ENCODE results near the gene KIAA0319L. TPM values are rescaled to one million over a fixed set of nuclear protein-coding genes. Genes with fewer than 3 reads are reported as not detected.
A peak's percentile ranks its signal among the peaks of the same experiment; 100 is the strongest.

The KIAA0319L gene
- total RNA-seq, 1 donor from 2014 or later, result 74.7 TPM

DNA sequence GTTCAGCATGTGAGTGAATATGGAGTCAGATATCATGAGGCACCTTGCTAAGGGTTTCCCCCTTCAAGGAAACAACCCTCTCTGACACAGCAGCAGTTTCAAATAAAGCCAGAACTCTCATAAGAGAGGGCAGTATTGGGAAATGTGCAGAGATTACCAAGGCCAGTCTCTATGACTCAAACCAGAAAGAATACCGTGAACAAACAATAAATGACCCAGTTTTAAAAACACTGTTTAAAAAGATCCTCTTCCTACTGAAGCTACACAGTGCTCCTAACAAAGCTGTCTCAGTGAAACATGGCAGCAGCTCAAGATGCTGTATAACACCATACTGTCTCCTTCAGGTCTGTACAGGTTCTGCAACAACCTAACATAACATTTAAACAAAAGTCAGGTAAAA is 102.6 kb downstream of the KIAA0319L start:
- TF ChIP-seq, protein P1, sequence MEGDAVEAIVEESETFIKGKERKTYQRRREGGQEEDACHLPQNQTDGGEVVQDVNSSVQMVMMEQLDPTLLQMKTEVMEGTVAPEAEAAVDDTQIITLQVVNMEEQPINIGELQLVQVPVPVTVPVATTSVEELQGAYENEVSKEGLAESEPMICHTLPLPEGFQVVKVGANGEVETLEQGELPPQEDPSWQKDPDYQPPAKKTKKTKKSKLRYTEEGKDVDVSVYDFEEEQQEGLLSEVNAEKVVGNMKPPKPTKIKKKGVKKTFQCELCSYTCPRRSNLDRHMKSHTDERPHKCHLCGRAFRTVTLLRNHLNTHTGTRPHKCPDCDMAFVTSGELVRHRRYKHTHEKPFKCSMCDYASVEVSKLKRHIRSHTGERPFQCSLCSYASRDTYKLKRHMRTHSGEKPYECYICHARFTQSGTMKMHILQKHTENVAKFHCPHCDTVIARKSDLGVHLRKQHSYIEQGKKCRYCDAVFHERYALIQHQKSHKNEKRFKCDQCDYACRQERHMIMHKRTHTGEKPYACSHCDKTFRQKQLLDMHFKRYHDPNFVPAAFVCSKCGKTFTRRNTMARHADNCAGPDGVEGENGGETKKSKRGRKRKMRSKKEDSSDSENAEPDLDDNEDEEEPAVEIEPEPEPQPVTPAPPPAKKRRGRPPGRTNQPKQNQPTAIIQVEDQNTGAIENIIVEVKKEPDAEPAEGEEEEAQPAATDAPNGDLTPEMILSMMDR (IDR thresholded peaks at IDR 0.05; ENCODE audit: partially characterized antibody, unreplicated experiment), result no peak
- no peak overlapping the region for H3K27ac Mint-ChIP-seq (ENCODE audit: unreplicated experiment)
- H3K4me3 Mint-ChIP-seq (ENCODE audit: unreplicated experiment), result no peak overlapping the region
- peaks cover 5% of the 10 kb centered on the region for H3K27me3 Mint-ChIP-seq (ENCODE audit: unreplicated experiment)
- no peak for DNase-seq
- H3K36me3 Mint-ChIP-seq (ENCODE audit: unreplicated experiment), result no peaks in the 10 kb centered on the region
- H3K4me1 Mint-ChIP-seq (ENCODE audit: low read depth, unreplicated experiment), result no peaks in the 10 kb centered on the region
- H3K9me3 Mint-ChIP-seq (ENCODE audit: unreplicated experiment), result no peaks in the 10 kb centered on the region

DNA sequence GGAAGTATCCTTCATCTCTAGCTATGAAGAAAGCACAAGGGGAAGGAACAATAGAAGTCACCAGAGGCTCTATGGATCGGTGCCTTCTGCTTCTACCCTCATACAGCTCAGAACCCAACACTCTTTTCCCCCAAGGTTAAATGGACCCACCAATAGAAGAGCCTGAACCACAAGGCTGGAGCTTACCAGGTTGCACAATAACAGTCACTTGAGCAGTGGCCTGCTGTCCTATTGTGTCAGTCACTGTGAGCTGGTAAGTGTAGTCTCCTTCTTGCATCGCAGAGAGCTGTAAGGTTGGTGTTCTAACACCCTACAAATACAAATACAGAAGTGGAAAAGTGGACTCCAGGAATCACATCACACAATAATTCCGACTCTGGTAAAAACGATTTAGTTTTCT is 103.0 kb downstream of the KIAA0319L start:
- H3K4me1 Mint-ChIP-seq (ENCODE audit: low read depth, unreplicated experiment), result peaks cover 3% of the 10 kb centered on the region
- H3K27me3 Mint-ChIP-seq (ENCODE audit: unreplicated experiment), result peaks cover 5% of the 10 kb centered on the region
- H3K9me3 Mint-ChIP-seq (ENCODE audit: unreplicated experiment), result no peaks in the 10 kb centered on the region
- no peak overlapping the region for H3K4me3 Mint-ChIP-seq (ENCODE audit: unreplicated experiment)
- no peak for DNase-seq
- H3K36me3 Mint-ChIP-seq (ENCODE audit: unreplicated experiment), result no peaks in the 10 kb centered on the region
- TF ChIP-seq, protein P1 (IDR thresholded peaks at IDR 0.05; ENCODE audit: partially characterized antibody, unreplicated experiment), result no peak
- H3K27ac Mint-ChIP-seq (ENCODE audit: unreplicated experiment), result no peak overlapping the region

DNA sequence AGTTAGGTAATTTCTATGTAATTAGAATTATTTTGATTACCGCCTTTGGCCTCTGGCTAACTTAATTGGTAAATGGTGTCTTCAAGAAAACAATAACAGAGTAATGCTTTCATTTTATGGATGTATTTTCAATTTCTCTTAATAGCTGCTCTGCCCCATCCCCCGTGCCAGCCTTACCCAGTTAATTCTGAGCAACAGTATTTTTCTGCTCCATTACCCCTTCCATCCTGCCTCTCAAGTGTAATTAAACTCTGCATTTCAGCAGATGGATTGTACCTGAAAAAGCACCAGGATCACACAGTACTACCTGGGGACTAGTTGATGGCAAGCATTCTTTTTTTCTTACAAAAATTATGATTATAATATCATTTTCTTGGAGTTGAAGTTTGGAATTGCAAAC is 104.2 kb downstream of the KIAA0319L start:
- TF ChIP-seq, protein P1 (IDR thresholded peaks at IDR 0.05; ENCODE audit: partially characterized antibody, unreplicated experiment), result no peak
- no peaks in the 10 kb centered on the region for H3K9me3 Mint-ChIP-seq (ENCODE audit: unreplicated experiment)
- no peaks in the 10 kb centered on the region for H3K36me3 Mint-ChIP-seq (ENCODE audit: unreplicated experiment)
- H3K4me1 Mint-ChIP-seq (ENCODE audit: low read depth, unreplicated experiment), result peaks cover 3% of the 10 kb centered on the region
- H3K27ac Mint-ChIP-seq (ENCODE audit: unreplicated experiment), result no peak overlapping the region
- H3K4me3 Mint-ChIP-seq (ENCODE audit: unreplicated experiment), result no peak overlapping the region
- DNase-seq, result no peak
- H3K27me3 Mint-ChIP-seq (ENCODE audit: unreplicated experiment), result peaks cover 3% of the 10 kb centered on the region

DNA sequence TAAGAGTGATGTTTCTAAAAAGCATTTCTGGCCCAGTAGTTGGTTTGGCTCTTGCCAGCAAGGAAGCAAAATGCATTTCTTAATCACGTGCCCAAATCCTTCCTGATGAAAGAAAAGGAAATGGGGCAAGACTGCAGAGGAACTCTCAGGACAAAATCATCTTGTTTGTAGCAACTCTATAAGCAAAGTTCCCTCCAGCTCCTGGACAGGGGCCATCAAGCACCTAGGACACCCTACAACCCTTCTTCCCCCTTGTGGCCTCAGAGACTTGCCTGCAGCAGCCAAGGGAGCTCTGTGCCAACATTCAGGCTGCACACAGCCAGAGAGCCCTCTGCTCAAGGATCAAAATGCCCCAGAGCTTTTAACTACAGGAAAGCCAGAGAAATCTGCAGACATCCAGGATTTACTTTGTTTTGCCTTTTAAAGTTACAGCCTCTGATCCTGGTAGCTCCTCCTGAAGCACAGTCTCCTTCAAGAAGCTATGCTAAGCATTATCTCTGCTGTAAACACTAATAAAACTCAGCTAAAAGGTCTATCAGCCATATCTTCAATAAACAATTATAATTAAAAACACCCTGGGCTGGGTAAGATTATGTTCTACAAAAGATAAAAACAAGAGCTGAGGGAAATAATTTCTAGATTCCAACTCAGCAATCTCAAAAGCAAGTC is 105.0 kb downstream of the KIAA0319L start:
- no peaks in the 10 kb centered on the region for H3K36me3 Mint-ChIP-seq (ENCODE audit: unreplicated experiment)
- peaks cover 3% of the 10 kb centered on the region for H3K4me1 Mint-ChIP-seq (ENCODE audit: low read depth, unreplicated experiment)
- no peak overlapping the region for H3K4me3 Mint-ChIP-seq (ENCODE audit: unreplicated experiment)
- H3K27ac Mint-ChIP-seq (ENCODE audit: unreplicated experiment), result no peak overlapping the region
- no peak for DNase-seq
- peaks cover 3% of the 10 kb centered on the region for H3K27me3 Mint-ChIP-seq (ENCODE audit: unreplicated experiment)
- TF ChIP-seq, protein P1 (IDR thresholded peaks at IDR 0.05; ENCODE audit: partially characterized antibody, unreplicated experiment), result no peak
- no peaks in the 10 kb centered on the region for H3K9me3 Mint-ChIP-seq (ENCODE audit: unreplicated experiment)

DNA sequence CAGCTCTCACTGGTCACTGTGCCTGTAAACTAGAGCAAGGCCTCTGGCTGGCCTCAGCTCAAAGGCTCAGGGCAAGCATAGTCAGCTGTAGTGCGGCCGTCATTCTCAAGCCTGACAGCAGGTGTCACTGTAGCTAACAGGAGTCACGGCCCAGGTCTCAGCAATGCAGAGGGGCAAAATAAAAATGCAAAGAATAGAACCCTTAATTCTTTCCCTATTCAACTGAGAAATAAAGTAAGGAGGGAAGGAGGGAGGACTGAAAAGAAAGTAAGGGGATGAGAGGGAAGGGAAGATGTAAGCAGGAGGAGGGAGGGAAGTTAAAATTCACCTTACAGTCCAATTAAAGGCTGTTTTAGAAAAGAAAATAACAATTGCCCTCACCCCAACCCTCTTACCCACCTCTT is 106.1 kb downstream of the KIAA0319L start:
- H3K9me3 Mint-ChIP-seq (ENCODE audit: unreplicated experiment), result no peaks in the 10 kb centered on the region
- no peak overlapping the region for H3K27ac Mint-ChIP-seq (ENCODE audit: unreplicated experiment)
- TF ChIP-seq, protein P1 (IDR thresholded peaks at IDR 0.05; ENCODE audit: partially characterized antibody, unreplicated experiment), result peak; percentile 74
- peak; percentile 90 for DNase-seq
- H3K4me3 Mint-ChIP-seq (ENCODE audit: unreplicated experiment), result no peak overlapping the region
- H3K27me3 Mint-ChIP-seq (ENCODE audit: unreplicated experiment), result peaks cover 3% of the 10 kb centered on the region
- peaks cover 3% of the 10 kb centered on the region for H3K4me1 Mint-ChIP-seq (ENCODE audit: low read depth, unreplicated experiment)
- no peaks in the 10 kb centered on the region for H3K36me3 Mint-ChIP-seq (ENCODE audit: unreplicated experiment)

All from glutamatergic neuron (in vitro differentiated cells).